NCI-H2227 treated with DMSO at 0.1 percent for 48 hours (cell line): Measurements from ENCODE around the gene KIF25.

ENCODE experiments used
- DNase-seq: peaks from one replicate; lab custom pipeline; 2025; lab: John Stamatoyannopoulos, UW

The KIF25 gene

GRCh38 chr6:168037856-168038255 is 40.4 kb downstream of the KIF25 start:
- DNase-seq, result no peak

GRCh38 chr6:168038576-168039140 is 41.2 kb downstream of the KIF25 start:
- DNase-seq, result no peak

- DNase-seq, result no peak
Observed at GRCh38 chr6:168039301-168039700, 41.8 kb downstream of the KIF25 start.

- DNase-seq, result no peak
Observed at GRCh38 chr6:168039849-168040248, 42.4 kb downstream of the KIF25 start.

GRCh38 chr6:168040856-168041496 is 43.5 kb downstream of the KIF25 start:
- no peak for DNase-seq

- DNase-seq, result no peak
Observed at GRCh38 chr6:168041928-168042327, 44.5 kb downstream of the KIF25 start.

GRCh38 chr6:168042426-168043192 is 45.1 kb downstream of the KIF25 start:
- no peak for DNase-seq

- DNase-seq, result no peak
Observed at GRCh38 chr6:168043193-168043847, 45.8 kb downstream of the KIF25 start.

- DNase-seq, result no peak
Observed at GRCh38 chr6:168043848-168044415, 46.5 kb downstream of the KIF25 start.

GRCh38 chr6:168044521-168045130 is 47.2 kb downstream of the KIF25 start:
- no peak for DNase-seq

GRCh38 chr6:168045141-168045691 is 47.7 kb downstream of the KIF25 start:
- DNase-seq, result no peak

- DNase-seq, result no peak
Observed at GRCh38 chr6:168045706-168046620, 48.5 kb downstream of the KIF25 start.

- DNase-seq, result no peak
Observed at GRCh38 chr6:168046696-168047095, 49.2 kb downstream of the KIF25 start.

GRCh38 chr6:168047841-168048723 is 50.6 kb downstream of the KIF25 start:
- no peak for DNase-seq

- no peak for DNase-seq
Observed at GRCh38 chr6:168048724-168049025, 51.2 kb downstream of the KIF25 start.

- DNase-seq, result no peak
Observed at GRCh38 chr6:168049277-168049676, 51.8 kb downstream of the KIF25 start.

- DNase-seq, result no peak
Observed at GRCh38 chr6:168049706-168050224, 52.3 kb downstream of the KIF25 start.

- DNase-seq, result no peak
Observed at GRCh38 chr6:168050225-168050880, 52.9 kb downstream of the KIF25 start.
